ENCODE results near the gene PCBP1.

PCBP1 gene

GRCh38 chr2:70043252-70043875, 43.9 kb upstream of the PCBP1 start:
- no peak overlapping the region for H2BK120ac ChIP-seq (ENCODE audit: insufficient read depth, low read length, poor library complexity)
- no CpG with 5 or more reads among the region's 9 CpGs for WGBS (ENCODE audit: extremely low coverage, insufficient coverage, insufficient read length)
- no peak overlapping the region for H3K4me2 ChIP-seq (ENCODE audit: low read length)
- no peak overlapping the region for H2AFZ ChIP-seq (ENCODE audit: insufficient read depth, low read length, poor library complexity)
- no peak overlapping the region for H4K91ac ChIP-seq (ENCODE audit: low read depth, low read length)
- H3K4me1 ChIP-seq (ENCODE audit: control insufficient read depth in 1 of 2, insufficient read depth in 2 of 2, low read length in 2 of 2) = peaks cover 2 to 5% of the 10 kb centered on the region in 2 experiments
- no peak overlapping the region for H4K12ac ChIP-seq (ENCODE audit: low read depth, low read length)
- no peak overlapping the region for H3K14ac ChIP-seq (ENCODE audit: low read length)
- H2BK5ac ChIP-seq (ENCODE audit: low read depth, low read length, poor library complexity) = no peak overlapping the region
- no peak for DNase-seq
- H3K9me3 ChIP-seq (ENCODE audit: insufficient read depth, low read depth, low read length) = no peaks in the 10 kb centered on the region
- no peaks in the 10 kb centered on the region for H3K79me2 ChIP-seq (ENCODE audit: control insufficient read depth, insufficient read depth, low read length, poor library complexity)
- no peak overlapping the region for H2BK12ac ChIP-seq (ENCODE audit: low read length)
- no peak overlapping the region for H4K8ac ChIP-seq (ENCODE audit: low read depth, low read length)
- no peak overlapping the region for H3K4me3 ChIP-seq (ENCODE audit: low read depth, low read length)
- H3K36me3 ChIP-seq (ENCODE audit: control insufficient read depth in 1 of 2, insufficient read depth in 2 of 2, low read length in 2 of 2) = peaks cover 2% of the 10 kb centered on the region in 2 experiments
- no peak overlapping the region for H3K23ac ChIP-seq (ENCODE audit: low read length)
- H3K79me1 ChIP-seq (ENCODE audit: low read length) = peaks cover 1% of the 10 kb centered on the region
- no peak overlapping the region for H3K9ac ChIP-seq (ENCODE audit: low read length)
- no peak overlapping the region for H3K27ac ChIP-seq (ENCODE audit: low read depth, low read length)
- no peak overlapping the region for H3K4ac ChIP-seq (ENCODE audit: low read depth, low read length)
- H3K18ac ChIP-seq (ENCODE audit: low read length) = no peak overlapping the region
- no peak overlapping the region for H2AK5ac ChIP-seq (ENCODE audit: low read length)
- H3K27me3 ChIP-seq (ENCODE audit: insufficient read depth, low read length) = no peaks in the 10 kb centered on the region

- no CpG with 5 or more reads among the region's 15 CpGs for WGBS (ENCODE audit: extremely low coverage, insufficient coverage, insufficient read length)
- Histone ChIP-seq H2BK120ac (ENCODE audit: insufficient read depth, low read length, poor library complexity) (no peak overlapping the region), H3K14ac (ENCODE audit: low read length) (no peak overlapping the region), H3K27ac (ENCODE audit: low read depth, low read length) (no peak overlapping the region), H3K4me1 (ENCODE audit: control insufficient read depth in 1 of 2, insufficient read depth in 2 of 2, low read length in 2 of 2) (peaks cover 2 to 5% of the 10 kb centered on the region in 2 experiments), H3K79me1 (ENCODE audit: low read length) (peaks cover 1% of the 10 kb centered on the region), H4K91ac (ENCODE audit: low read depth, low read length) (no peak overlapping the region), H3K27me3 (ENCODE audit: insufficient read depth, low read length) (no peaks in the 10 kb centered on the region), H3K4me2 (ENCODE audit: low read length) (no peak overlapping the region), H2BK5ac (ENCODE audit: low read depth, low read length, poor library complexity) (no peak overlapping the region), H3K4ac (ENCODE audit: low read depth, low read length) (no peak overlapping the region), H4K12ac (ENCODE audit: low read depth, low read length) (no peak overlapping the region), H3K79me2 (ENCODE audit: control insufficient read depth, insufficient read depth, low read length, poor library complexity) (no peaks in the 10 kb centered on the region), H2BK12ac (ENCODE audit: low read length) (no peak overlapping the region), H3K9me3 (ENCODE audit: insufficient read depth, low read depth, low read length) (no peaks in the 10 kb centered on the region), H3K23ac (ENCODE audit: low read length) (no peak overlapping the region), H3K4me3 (ENCODE audit: low read depth, low read length) (no peak overlapping the region), H2AK5ac (ENCODE audit: low read length) (no peak overlapping the region), H3K9ac (ENCODE audit: low read length) (no peak overlapping the region), H3K18ac (ENCODE audit: low read length) (no peak overlapping the region), H2AFZ (ENCODE audit: insufficient read depth, low read length, poor library complexity) (no peak overlapping the region), H4K8ac (ENCODE audit: low read depth, low read length) (no peak overlapping the region), H3K36me3 (ENCODE audit: control insufficient read depth in 1 of 2, insufficient read depth in 2 of 2, low read length in 2 of 2) (peaks cover 2% of the 10 kb centered on the region in 2 experiments)
- no peak for DNase-seq
Measured at GRCh38 chr2:70044290-70045040, 42.8 kb upstream of the PCBP1 start.

GRCh38 chr2:70045405-70045804, 41.9 kb upstream of the PCBP1 start:
- Histone ChIP-seq H3K27me3 (ENCODE audit: insufficient read depth, low read length) (no peaks in the 10 kb centered on the region), H2AFZ (ENCODE audit: insufficient read depth, low read length, poor library complexity) (no peak overlapping the region), H3K23ac (ENCODE audit: low read length) (no peak overlapping the region), H3K27ac (ENCODE audit: low read depth, low read length) (no peak overlapping the region), H2AK5ac (ENCODE audit: low read length) (no peak overlapping the region), H3K18ac (ENCODE audit: low read length) (no peak overlapping the region), H3K4me3 (ENCODE audit: low read depth, low read length) (no peak overlapping the region), H3K79me2 (ENCODE audit: control insufficient read depth, insufficient read depth, low read length, poor library complexity) (no peaks in the 10 kb centered on the region), H2BK5ac (ENCODE audit: low read depth, low read length, poor library complexity) (no peak overlapping the region), H4K12ac (ENCODE audit: low read depth, low read length) (no peak overlapping the region), H4K8ac (ENCODE audit: low read depth, low read length) (no peak overlapping the region), H3K4me1 (ENCODE audit: control insufficient read depth in 1 of 2, insufficient read depth in 2 of 2, low read length in 2 of 2) (peaks cover 2 to 5% of the 10 kb centered on the region in 2 experiments), H2BK12ac (ENCODE audit: low read length) (no peak overlapping the region), H3K4ac (ENCODE audit: low read depth, low read length) (no peak overlapping the region), H2BK120ac (ENCODE audit: insufficient read depth, low read length, poor library complexity) (no peak overlapping the region), H3K79me1 (ENCODE audit: low read length) (peaks cover 1% of the 10 kb centered on the region), H3K14ac (ENCODE audit: low read length) (no peak overlapping the region), H3K4me2 (ENCODE audit: low read length) (no peak overlapping the region), H3K9me3 (ENCODE audit: insufficient read depth, low read depth, low read length) (no peaks in the 10 kb centered on the region), H3K36me3 (ENCODE audit: control insufficient read depth in 1 of 2, insufficient read depth in 2 of 2, low read length in 2 of 2) (peaks cover 2% of the 10 kb centered on the region in 2 experiments), H3K9ac (ENCODE audit: low read length) (no peak overlapping the region), H4K91ac (ENCODE audit: low read depth, low read length) (no peak overlapping the region)
- WGBS (ENCODE audit: extremely low coverage, insufficient coverage, insufficient read length) = no CpG with 5 or more reads among the region's 6 CpGs
- no peak for DNase-seq

GRCh38 chr2:70045932-70046331, 41.3 kb upstream of the PCBP1 start:
- no peak for DNase-seq
- no peak overlapping the region for H3K18ac ChIP-seq (ENCODE audit: low read length)
- no peak overlapping the region for H2AK5ac ChIP-seq (ENCODE audit: low read length)
- H4K12ac ChIP-seq (ENCODE audit: low read depth, low read length) = no peak overlapping the region
- H3K4ac ChIP-seq (ENCODE audit: low read depth, low read length) = no peak overlapping the region
- H3K4me1 ChIP-seq (ENCODE audit: control insufficient read depth in 1 of 2, insufficient read depth in 2 of 2, low read length in 2 of 2) = peaks cover 2 to 5% of the 10 kb centered on the region in 2 experiments
- peak overlapping the region; percentile 66 for H3K9ac ChIP-seq (ENCODE audit: low read length)
- no peak overlapping the region for H3K14ac ChIP-seq (ENCODE audit: low read length)
- H2BK120ac ChIP-seq (ENCODE audit: insufficient read depth, low read length, poor library complexity) = no peak overlapping the region
- peaks cover 1% of the 10 kb centered on the region for H3K79me1 ChIP-seq (ENCODE audit: low read length)
- no peak overlapping the region for H2BK12ac ChIP-seq (ENCODE audit: low read length)
- no peak overlapping the region for H2BK5ac ChIP-seq (ENCODE audit: low read depth, low read length, poor library complexity)
- no peak overlapping the region for H3K4me3 ChIP-seq (ENCODE audit: low read depth, low read length)
- no peaks in the 10 kb centered on the region for H3K9me3 ChIP-seq (ENCODE audit: insufficient read depth, low read depth, low read length)
- no peak overlapping the region for H3K23ac ChIP-seq (ENCODE audit: low read length)
- H4K91ac ChIP-seq (ENCODE audit: low read depth, low read length) = peak overlapping the region; percentile 2
- H3K4me2 ChIP-seq (ENCODE audit: low read length) = no peak overlapping the region
- no peak overlapping the region for H3K27ac ChIP-seq (ENCODE audit: low read depth, low read length)
- no peaks in the 10 kb centered on the region for H3K79me2 ChIP-seq (ENCODE audit: control insufficient read depth, insufficient read depth, low read length, poor library complexity)
- peaks cover 2 to 4% of the 10 kb centered on the region in 2 experiments for H3K36me3 ChIP-seq (ENCODE audit: control insufficient read depth in 1 of 2, insufficient read depth in 2 of 2, low read length in 2 of 2)
- WGBS (ENCODE audit: extremely low coverage, insufficient coverage, insufficient read length) = no CpG with 5 or more reads among the region's 2 CpGs
- no peak overlapping the region for H2AFZ ChIP-seq (ENCODE audit: insufficient read depth, low read length, poor library complexity)
- no peak overlapping the region for H4K8ac ChIP-seq (ENCODE audit: low read depth, low read length)
- H3K27me3 ChIP-seq (ENCODE audit: insufficient read depth, low read length) = no peaks in the 10 kb centered on the region
